C4-2B (cell line): Measurements from ENCODE around the gene RTKN2.
"Not testable (repeated sequence)": the region's sequence is repeated elsewhere in the genome, so short reads cannot be mapped to it uniquely, and the experiment has no call there.

Experiments
- CTCF ChIP-seq: fragments of 450-650 bp; conservative IDR thresholded peaks from 2 replicates; pipeline ENCODE4 v1.5.1; 2017; ENCODE audit warnings: mild to moderate bottlenecking
- ZFX ChIP-seq: fragments of 450-650 bp; IDR thresholded peaks from 2 replicates; pipeline ENCODE4 v1.6.1; 2017

GRCh38 chr10:62281348-62281747, 12.7 kb upstream of the RTKN2 start:
- TF ChIP-seq CTCF, ZFX: not testable (repeated sequence)
